ENCODE measurements around the gene MPG. TPM values are rescaled to one million over a fixed set of nuclear protein-coding genes. Genes with fewer than 3 reads are reported as not detected.

Gene MPG
- total RNA-seq, 1 donor from 2014 or later, result 42.5 TPM

DNA sequence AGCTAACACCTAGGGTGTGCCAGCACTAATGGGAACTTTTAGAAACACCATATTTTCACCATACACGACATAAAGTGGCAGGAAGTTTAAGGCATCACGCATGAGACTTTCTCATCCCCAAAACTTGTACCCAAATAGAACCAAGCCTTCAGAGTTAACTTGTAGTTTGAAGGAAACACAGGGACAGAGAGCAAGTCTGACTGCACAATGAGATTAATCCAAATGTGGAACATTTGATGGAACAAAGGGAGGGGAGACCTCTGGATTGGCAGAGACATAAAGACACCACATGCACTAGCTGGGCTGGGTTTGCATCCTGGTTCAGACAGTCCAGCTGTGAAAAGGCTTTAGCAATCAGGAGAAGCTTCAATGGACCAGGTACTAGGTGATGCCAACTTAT lies 36.3 kb downstream of the MPG start:
- no peaks in the 10 kb centered on the region for H3K9me3 ChIP-seq
- peaks cover 3% of the 10 kb centered on the region for H3K4me1 ChIP-seq
- intact Hi-C loops (cut with DNase I), result no loop called here
- H3K36me3 ChIP-seq, result peaks cover 37% of the 10 kb centered on the region
- H3K27me3 ChIP-seq, result no peaks in the 10 kb centered on the region
- H3K27ac ChIP-seq, result no peak overlapping the region
- DNase-seq, result no peak
- ATAC-seq, result no peak
- TF ChIP-seq, protein P1, sequence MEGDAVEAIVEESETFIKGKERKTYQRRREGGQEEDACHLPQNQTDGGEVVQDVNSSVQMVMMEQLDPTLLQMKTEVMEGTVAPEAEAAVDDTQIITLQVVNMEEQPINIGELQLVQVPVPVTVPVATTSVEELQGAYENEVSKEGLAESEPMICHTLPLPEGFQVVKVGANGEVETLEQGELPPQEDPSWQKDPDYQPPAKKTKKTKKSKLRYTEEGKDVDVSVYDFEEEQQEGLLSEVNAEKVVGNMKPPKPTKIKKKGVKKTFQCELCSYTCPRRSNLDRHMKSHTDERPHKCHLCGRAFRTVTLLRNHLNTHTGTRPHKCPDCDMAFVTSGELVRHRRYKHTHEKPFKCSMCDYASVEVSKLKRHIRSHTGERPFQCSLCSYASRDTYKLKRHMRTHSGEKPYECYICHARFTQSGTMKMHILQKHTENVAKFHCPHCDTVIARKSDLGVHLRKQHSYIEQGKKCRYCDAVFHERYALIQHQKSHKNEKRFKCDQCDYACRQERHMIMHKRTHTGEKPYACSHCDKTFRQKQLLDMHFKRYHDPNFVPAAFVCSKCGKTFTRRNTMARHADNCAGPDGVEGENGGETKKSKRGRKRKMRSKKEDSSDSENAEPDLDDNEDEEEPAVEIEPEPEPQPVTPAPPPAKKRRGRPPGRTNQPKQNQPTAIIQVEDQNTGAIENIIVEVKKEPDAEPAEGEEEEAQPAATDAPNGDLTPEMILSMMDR (IDR thresholded peaks at IDR 0.05), result no peak
- H3K4me3 ChIP-seq, result no peak overlapping the region

DNA sequence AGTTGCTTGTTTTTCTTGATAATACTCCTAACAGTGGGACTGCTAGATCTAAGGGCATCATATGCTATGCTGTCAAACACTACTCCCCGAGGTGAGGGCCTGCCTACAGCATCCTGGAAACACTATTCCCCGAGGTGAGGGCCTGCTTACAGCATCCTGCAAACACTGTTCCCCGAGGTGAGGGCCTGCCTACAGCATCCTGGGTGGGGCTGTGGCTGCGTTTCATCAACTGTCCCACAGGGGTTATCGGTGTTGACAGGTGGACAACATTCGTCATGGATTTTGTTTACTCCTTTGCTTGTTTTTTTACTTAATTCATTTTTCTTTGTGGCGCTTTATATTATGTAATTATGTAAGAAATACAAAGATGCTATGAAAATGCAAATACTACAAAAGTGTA lies 38.0 kb downstream of the MPG start:
- TF ChIP-seq, protein P1 (IDR thresholded peaks at IDR 0.05), result no peak
- Histone ChIP-seq H3K4me1 (peaks cover 3% of the 10 kb centered on the region), H3K27me3 (no peaks in the 10 kb centered on the region), H3K27ac (no peak overlapping the region), H3K9me3 (no peaks in the 10 kb centered on the region), H3K4me3 (no peak overlapping the region), H3K36me3 (peaks cover 23% of the 10 kb centered on the region)
- DNase-seq (no peak), ATAC-seq (no peak)
- intact Hi-C loops (cut with DNase I), result no loop called here

DNA sequence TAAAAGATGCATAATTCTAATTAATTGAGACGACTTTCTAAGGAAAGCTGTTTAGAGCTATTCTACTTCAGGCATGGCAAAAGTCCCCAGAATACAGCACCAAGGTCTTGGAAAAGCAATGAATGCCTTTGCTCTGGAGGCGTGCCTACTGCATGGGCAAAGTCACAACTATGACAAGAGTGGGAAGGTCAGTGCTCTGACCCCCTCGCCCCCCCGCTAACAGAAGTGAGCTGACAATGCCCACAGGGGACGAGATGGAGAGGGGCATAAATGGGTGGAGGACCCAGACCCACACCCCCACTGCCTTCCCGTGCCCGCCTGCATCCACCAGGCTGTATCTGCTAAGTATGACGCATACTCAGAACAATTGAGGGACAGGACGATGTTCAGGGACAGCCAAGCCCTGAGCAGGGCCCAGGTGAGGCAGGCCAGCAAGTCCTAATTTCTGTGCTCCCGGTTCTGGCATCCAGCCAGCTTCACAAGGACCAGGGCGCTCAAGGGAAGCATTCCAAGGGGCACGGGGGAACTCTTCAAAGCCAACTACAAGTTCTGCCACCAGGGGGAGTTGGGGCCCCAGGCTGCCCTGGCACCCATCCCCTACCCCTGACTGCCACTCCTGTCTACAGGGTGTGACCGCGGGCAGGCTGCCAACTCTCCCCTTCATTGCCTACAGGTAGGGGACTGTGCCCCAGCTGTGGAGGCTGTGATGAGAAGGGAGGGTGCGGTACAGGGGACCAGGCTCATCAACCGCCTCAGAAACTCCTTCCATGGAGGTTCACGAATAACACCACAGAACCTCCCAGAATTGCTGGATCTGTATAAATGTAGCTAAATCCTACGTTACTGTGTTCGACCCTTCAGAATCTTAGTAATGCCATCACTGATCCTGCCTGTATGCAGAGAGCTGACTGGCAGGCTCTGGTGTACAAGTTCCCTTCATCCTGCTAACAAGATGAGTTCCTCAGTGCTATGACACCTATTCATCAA lies 39.6 kb downstream of the MPG start:
- no peaks in the 10 kb centered on the region for H3K9me3 ChIP-seq
- peak; percentile 85 for DNase-seq
- no peak overlapping the region for H3K27ac ChIP-seq
- no peak overlapping the region for H3K4me3 ChIP-seq
- intact Hi-C loops (cut with DNase I), result no loop called here
- peaks cover 3% of the 10 kb centered on the region for H3K4me1 ChIP-seq
- TF ChIP-seq, protein P1 (IDR thresholded peaks at IDR 0.05), result peak; percentile 69
- peak; percentile 92 for ATAC-seq
- H3K36me3 ChIP-seq, result peaks cover 11% of the 10 kb centered on the region
- H3K27me3 ChIP-seq, result no peaks in the 10 kb centered on the region

DNA sequence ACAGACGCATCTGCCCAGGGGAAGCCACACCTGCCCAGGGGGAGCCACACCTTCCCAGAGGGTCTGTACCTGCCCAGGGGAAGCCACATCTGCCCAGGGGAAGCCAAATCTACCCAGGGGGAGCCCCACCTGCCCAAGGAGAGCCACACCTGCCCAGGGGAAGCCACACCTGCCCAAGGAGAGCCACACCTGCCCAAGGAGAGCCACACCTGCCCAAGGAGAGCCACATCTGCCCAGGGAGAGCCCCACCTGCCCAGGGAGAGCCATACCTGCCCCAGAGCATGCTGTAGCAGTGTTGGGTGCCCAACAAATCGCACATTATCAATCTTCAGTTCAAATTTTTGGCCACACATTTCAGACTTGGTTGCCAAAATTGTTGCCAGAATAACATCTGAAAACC lies 40.8 kb downstream of the MPG start:
- peaks cover 3% of the 10 kb centered on the region for H3K4me1 ChIP-seq
- DNase-seq (no peak), ATAC-seq (no peak)
- H3K36me3 ChIP-seq, result peaks cover 18% of the 10 kb centered on the region
- H3K27ac ChIP-seq, result no peak overlapping the region
- TF ChIP-seq, protein P1 (IDR thresholded peaks at IDR 0.05), result no peak
- H3K27me3 ChIP-seq, result no peaks in the 10 kb centered on the region
- no peak overlapping the region for H3K4me3 ChIP-seq
- intact Hi-C loops (cut with DNase I), result no loop called here
- H3K9me3 ChIP-seq, result no peaks in the 10 kb centered on the region

DNA sequence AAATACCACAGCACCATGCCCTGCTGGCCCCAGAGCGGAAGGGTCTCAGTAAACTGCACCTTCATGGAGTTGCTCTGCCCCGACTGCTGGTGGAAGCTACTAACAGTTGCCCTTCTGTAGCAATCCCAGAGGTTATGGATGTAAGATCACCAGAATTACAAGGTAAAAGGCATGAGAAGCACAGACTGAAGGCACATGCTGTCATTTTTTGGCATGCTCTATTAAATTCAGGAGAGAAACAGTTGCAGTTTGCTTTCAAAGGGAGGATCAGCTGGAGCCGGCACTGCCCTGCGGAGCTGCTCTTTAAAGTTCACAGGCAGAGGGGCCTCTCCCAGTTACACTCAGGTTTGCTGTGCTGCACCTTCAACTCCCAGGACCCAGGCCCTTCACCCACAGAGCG lies 41.3 kb downstream of the MPG start:
- H3K4me3 ChIP-seq, result no peak overlapping the region
- intact Hi-C loops (cut with DNase I), result no loop called here
- H3K27me3 ChIP-seq, result no peaks in the 10 kb centered on the region
- H3K9me3 ChIP-seq, result no peaks in the 10 kb centered on the region
- DNase-seq, result no peak
- no peak overlapping the region for H3K27ac ChIP-seq
- TF ChIP-seq, protein P1 (IDR thresholded peaks at IDR 0.05), result no peak
- peaks cover 18% of the 10 kb centered on the region for H3K36me3 ChIP-seq
- ATAC-seq, result no peak
- peaks cover 3% of the 10 kb centered on the region for H3K4me1 ChIP-seq

All from upper lobe of right lung (tissue), 1 donor.